HFFc6 (cell line): Measurements from ENCODE around the gene NPFF. TPM values are rescaled to one million over a fixed set of nuclear protein-coding genes. Genes with fewer than 3 reads are reported as not detected.

Experiments used
- DNase-seq: peaks from one replicate; pipeline ENCODE4 v3.0.0-alpha.2; 2018
- H3K27ac Mint-ChIP-seq: 2 replicates; pipeline ENCODE4 v1.8.0; 2020; ENCODE audit warnings: mild to moderate bottlenecking, mixed read lengths
- H3K27me3 Mint-ChIP-seq: 2 replicates; pipeline ENCODE4 v1.8.0; 2021; ENCODE audit warnings: mild to moderate bottlenecking, moderate library complexity, mixed read lengths; ENCODE audit not compliant: insufficient read depth
- H3K36me3 Mint-ChIP-seq: 2 replicates; pipeline ENCODE4 v1.8.0; 2021; ENCODE audit warnings: low read depth, mixed read lengths
- H3K4me1 Mint-ChIP-seq: 2 replicates; pipeline ENCODE4 v1.8.0; 2020; ENCODE audit warnings: low read depth, mixed read lengths
- H3K4me3 Mint-ChIP-seq: 2 replicates; pipeline ENCODE4 v1.8.0; 2020; ENCODE audit warnings: mild to moderate bottlenecking, moderate library complexity, mixed read lengths
- H3K9me3 Mint-ChIP-seq: 2 replicates; pipeline ENCODE4 v1.8.0; 2020; ENCODE audit warnings: mild to moderate bottlenecking, mixed read lengths
- CTCF ChIP-seq: fragments of 200-600 bp; sonication (generic); IDR thresholded peaks from 2 replicates; pipeline ENCODE4 v1.5.0; 2021; ENCODE audit warnings: antibody characterized with exemption, mild to moderate bottlenecking
- total RNA-seq, 6 experiments: library from RNA; stranded (reverse); fragmentation: NEBNext Ultra II Directional; extraction: Animal tissue kit (Norgen Biotek cat#: 25700); gene quantifications; 2 replicates in 1 of 6; 3 replicates in 5 of 6; pipeline ENCODE4 v1.2.3, GENCODE V29; 2021

The NPFF gene
- total RNA-seq, 6 experiments from 2014 or later: not detected

- TF ChIP-seq CTCF: no peak
- H3K4me1 Mint-ChIP-seq: peaks cover 69% of the 10 kb centered on the region
- no peak overlapping the region for H3K4me3 Mint-ChIP-seq
- DNase-seq: no peak
- no peaks in the 10 kb centered on the region for H3K9me3 Mint-ChIP-seq
- H3K27me3 Mint-ChIP-seq: peaks cover 1% of the 10 kb centered on the region
- peaks cover 4% of the 10 kb centered on the region; the same call in 1 of the 2 replicates for H3K36me3 Mint-ChIP-seq
- H3K27ac Mint-ChIP-seq: no peak overlapping the region; the same call in 1 of the 2 replicates
Observed at GRCh38 chr12:53497461-53497860, 9.8 kb downstream of the NPFF start.

- Mint-ChIP-seq H3K36me3 (peaks cover 4% of the 10 kb centered on the region; the same call in 1 of the 2 replicates), H3K27ac (peak overlapping the region; percentile 67), H3K4me1 (peaks cover 67% of the 10 kb centered on the region), H3K4me3 (peak overlapping the region; percentile 66; the same call in 1 of the 2 replicates), H3K27me3 (peaks cover 1% of the 10 kb centered on the region), H3K9me3 (no peaks in the 10 kb centered on the region)
- no peak for TF ChIP-seq CTCF
- DNase-seq: no peak
Observed at GRCh38 chr12:53496752-53497032, 10.6 kb downstream of the NPFF start.

GRCh38 chr12:53495903-53496751 lies 11.2 kb downstream of the NPFF start:
- Mint-ChIP-seq H3K27me3 (peaks cover 1% of the 10 kb centered on the region), H3K9me3 (no peaks in the 10 kb centered on the region), H3K4me1 (peaks cover 65% of the 10 kb centered on the region), H3K36me3 (peaks cover 4% of the 10 kb centered on the region; the same call in 1 of the 2 replicates), H3K27ac (peak overlapping the region; percentile 67), H3K4me3 (peak overlapping the region; percentile 66)
- no peak for DNase-seq
- TF ChIP-seq CTCF: no peak

DNA sequence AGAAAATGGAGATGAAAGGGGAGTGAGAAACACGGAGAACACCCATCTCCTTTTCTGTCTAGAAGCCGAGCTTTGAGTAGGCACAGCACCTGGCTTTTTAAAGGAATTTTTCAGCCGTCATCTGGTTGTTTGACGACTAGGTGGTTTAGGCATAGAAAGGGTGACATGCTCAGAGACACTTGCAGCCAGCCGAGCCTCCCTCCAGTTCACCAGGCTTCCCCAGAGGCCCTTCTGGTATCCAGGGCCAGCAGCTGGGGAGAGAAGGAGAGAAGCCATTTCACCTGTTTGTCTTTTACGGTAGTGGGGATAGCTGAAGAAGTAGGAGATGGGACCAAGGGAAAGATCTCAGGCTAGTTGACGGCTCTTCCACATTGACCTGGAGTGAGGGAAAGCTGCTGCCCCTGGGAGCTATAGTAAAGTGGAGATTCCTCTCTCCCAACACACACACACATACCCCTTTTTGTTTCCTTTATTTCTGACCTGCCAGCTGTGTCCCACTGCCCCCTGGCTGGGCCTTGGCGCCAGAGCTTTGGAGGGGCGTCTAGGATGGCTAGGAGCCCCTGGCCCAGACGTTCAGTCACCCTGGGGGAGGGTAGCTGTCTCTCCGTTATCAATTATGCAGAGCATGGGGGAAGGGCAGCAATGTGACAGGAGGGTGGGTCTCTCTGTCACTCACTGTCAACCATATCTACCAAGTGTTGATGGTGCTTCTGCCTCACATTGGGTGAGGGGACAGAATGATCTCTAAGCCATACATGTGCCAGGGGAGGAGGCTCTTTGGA lies 13.5 kb downstream of the NPFF start:
- Mint-ChIP-seq H3K36me3 (peaks cover 4% of the 10 kb centered on the region; the same call in 1 of the 2 replicates), H3K27ac (peak overlapping the region; percentile 90), H3K4me3 (peak overlapping the region; percentile 85), H3K9me3 (no peaks in the 10 kb centered on the region), H3K27me3 (peaks cover 6% of the 10 kb centered on the region), H3K4me1 (peaks cover 54% of the 10 kb centered on the region)
- DNase-seq: no peak
- TF ChIP-seq CTCF: no peak

GRCh38 chr12:53492830-53493609 lies 14.3 kb downstream of the NPFF start:
- peak overlapping the region; percentile 85 for H3K4me3 Mint-ChIP-seq
- TF ChIP-seq CTCF: no peak
- H3K27me3 Mint-ChIP-seq: peaks cover 6% of the 10 kb centered on the region
- peak; percentile 80 for DNase-seq
- peaks cover 46% of the 10 kb centered on the region for H3K4me1 Mint-ChIP-seq
- no peaks in the 10 kb centered on the region for H3K9me3 Mint-ChIP-seq
- H3K36me3 Mint-ChIP-seq: peaks cover 4% of the 10 kb centered on the region; the same call in 1 of the 2 replicates
- peak overlapping the region; percentile 90 for H3K27ac Mint-ChIP-seq
